Spleen (tissue), 7 donors: ENCODE results near the gene ZBTB34.
A peak's percentile ranks its signal among the peaks of the same experiment; 100 is the strongest.

Experiments used
- CTCF ChIP-seq, 11 experiments: fragments of 200-600 bp in 7 of 11; fragments of 450-650 bp in 4 of 11; sonication (generic) in 4 of 11; IDR thresholded peaks in 8 of 11; conservative IDR thresholded peaks in 3 of 11; 1 replicate in 7 of 11; 2 replicates in 4 of 11; pipeline versions ENCODE4 v1.4.0 to v1.8.0; 2016 to 2021; ENCODE audit warnings: antibody characterized with exemption in 11 of 11, inconsistent platforms in 4 of 11, mild to moderate bottlenecking in 1 of 11
- POLR2A ChIP-seq, 3 donors: fragments of 450-650 bp; IDR thresholded peaks; one replicate each; pipeline ENCODE4 v1.5.1; 2017; ENCODE audit warnings: antibody characterized with exemption in 3 of 3, mild to moderate bottlenecking in 1 of 3
- POLR2AphosphoS5 ChIP-seq, 3 donors: sonication (generic); formaldehyde crosslinking; IDR thresholded peaks; one replicate each; pipeline ENCODE4 v1.5.1; 2017; ENCODE audit warnings: antibody characterized with exemption in 3 of 3
- donor health status: DM: no; HTN: no; CAD: no; lungs with moderate emphysema.
- donor health status: DM: no; HTN: no; CAD: no.
- donor health status: DM: no; HTN: no; CAD: no.

- TF ChIP-seq CTCF (IDR thresholded peaks at IDR 0.05 in 8 of 11, conservative IDR thresholded peaks at IDR 0.05 in 3 of 11) (peak in 3 of 11 experiments; percentile 13 to 35 (median 29)), POLR2A (IDR thresholded peaks at IDR 0.05) (peak in 1 of 3 donors; percentile 43), POLR2AphosphoS5 (IDR thresholded peaks at IDR 0.05) (peak in 2 of 3 donors; percentile 80 to 82)
Measured at GRCh38 chr9:126914458-126915280, 54.2 kb downstream of the ZBTB34 start, which contains the start of gene RALGPS1.
